Mucosa of rectum (tissue), 2 donors: ENCODE data around the gene MVB12B.

Experiments used
- H3K27ac ChIP-seq, 2 donors: one replicate each; pipeline ENCODE4 v1.7.0; 2013; ENCODE audit warnings: inconsistent platforms in 2 of 2, low read depth in 2 of 2, low read length in 2 of 2
- H3K27me3 ChIP-seq, 2 donors: one replicate each; pipeline ENCODE4 v1.7.0; 2013; ENCODE audit warnings: low read length in 2 of 2; ENCODE audit not compliant: control insufficient read depth in 2 of 2, insufficient read depth in 2 of 2
- H3K36me3 ChIP-seq, 2 donors: one replicate each; pipeline ENCODE4 v1.7.0; 2013; ENCODE audit warnings: low read length in 2 of 2; ENCODE audit not compliant: control insufficient read depth in 2 of 2, insufficient read depth in 2 of 2
- H3K4me1 ChIP-seq, 2 donors: one replicate each; pipeline ENCODE4 v1.7.0; 2013; ENCODE audit warnings: low read length in 2 of 2, mild to moderate bottlenecking in 1 of 2; ENCODE audit not compliant: control insufficient read depth in 2 of 2, insufficient read depth in 2 of 2
- H3K4me3 ChIP-seq, 2 donors: one replicate each; pipeline ENCODE4 v1.7.0; 2013; ENCODE audit warnings: low read length in 2 of 2
- H3K9ac ChIP-seq, 2 donors: one replicate each; pipeline ENCODE4 v1.7.0; 2013; ENCODE audit warnings: low read length in 2 of 2, low read depth in 1 of 2, mild to moderate bottlenecking in 1 of 2
- H3K9me3 ChIP-seq, 2 donors: one replicate each; pipeline ENCODE4 v1.7.0; 2013; ENCODE audit warnings: low read length in 2 of 2; ENCODE audit not compliant: control insufficient read depth in 2 of 2
- donor health status: healthy.
- donor health status: Normal muscosa, but diverticular disease.

The MVB12B gene

GRCh38 chr9:126508928-126509327, 182.3 kb downstream of the MVB12B start:
- peaks cover 10 to 12% of the 10 kb centered on the region in 2 donors for H3K27me3 ChIP-seq
- no peaks in the 10 kb centered on the region for H3K9me3 ChIP-seq
- H3K4me1 ChIP-seq = no peaks in the 10 kb centered on the region
- no peak overlapping the region for H3K27ac ChIP-seq
- H3K36me3 ChIP-seq = peaks cover 1 to 4% of the 10 kb centered on the region in 2 donors
- H3K4me3 ChIP-seq = no peak overlapping the region
- H3K9ac ChIP-seq = no peak overlapping the region

- Histone ChIP-seq H3K27me3 (peaks cover 12% of the 10 kb centered on the region in 2 donors), H3K27ac (no peak overlapping the region), H3K9me3 (no peaks in the 10 kb centered on the region), H3K9ac (no peak overlapping the region), H3K36me3 (no peaks in the 10 kb centered on the region), H3K4me1 (peaks cover 0 to 2% of the 10 kb centered on the region in 2 donors), H3K4me3 (no peak overlapping the region)
These were observed 183.1 kb downstream of the MVB12B start for GRCh38 chr9:126509718-126510117.

GRCh38 chr9:126510564-126510963, 183.9 kb downstream of the MVB12B start:
- no peaks in the 10 kb centered on the region for H3K9me3 ChIP-seq
- no peak overlapping the region for H3K4me3 ChIP-seq
- peaks cover 15 to 18% of the 10 kb centered on the region in 2 donors for H3K27me3 ChIP-seq
- H3K36me3 ChIP-seq = no peaks in the 10 kb centered on the region
- H3K9ac ChIP-seq = no peak overlapping the region
- peaks cover 0 to 2% of the 10 kb centered on the region in 2 donors for H3K4me1 ChIP-seq
- H3K27ac ChIP-seq = no peak overlapping the region

- H3K9ac ChIP-seq = no peak overlapping the region
- H3K4me3 ChIP-seq = no peak overlapping the region
These were observed 184.8 kb downstream of the MVB12B start for GRCh38 chr9:126511411-126511810.

GRCh38 chr9:126513159-126514036, 186.8 kb downstream of the MVB12B start:
- H3K27me3 ChIP-seq = peaks cover 26 to 44% of the 10 kb centered on the region in 2 donors
- no peaks in the 10 kb centered on the region for H3K9me3 ChIP-seq
- H3K9ac ChIP-seq = no peak overlapping the region
- H3K4me3 ChIP-seq = no peak overlapping the region
- no peak overlapping the region for H3K27ac ChIP-seq
- H3K4me1 ChIP-seq = peaks cover 2 to 5% of the 10 kb centered on the region in 2 donors
- no peaks in the 10 kb centered on the region for H3K36me3 ChIP-seq

More at GRCh38 chr9:126511411-126511810, 184.8 kb downstream of the MVB12B start:
- Histone ChIP-seq H3K36me3 (no peaks in the 10 kb centered on the region), H3K27me3 (peaks cover 19 to 25% of the 10 kb centered on the region in 2 donors), H3K27ac (no peak overlapping the region), H3K9me3 (no peaks in the 10 kb centered on the region), H3K4me1 (peaks cover 0 to 2% of the 10 kb centered on the region in 2 donors)

- no peak overlapping the region for H3K9ac ChIP-seq
- no peaks in the 10 kb centered on the region for H3K9me3 ChIP-seq
- H3K27me3 ChIP-seq = peaks cover 31 to 51% of the 10 kb centered on the region in 2 donors
- H3K36me3 ChIP-seq = no peaks in the 10 kb centered on the region
- H3K4me3 ChIP-seq = no peak overlapping the region
- H3K27ac ChIP-seq = no peak overlapping the region
- peaks cover 2 to 5% of the 10 kb centered on the region in 2 donors for H3K4me1 ChIP-seq
These were observed 187.6 kb downstream of the MVB12B start for GRCh38 chr9:126514037-126514821.

GRCh38 chr9:126515001-126515872, 188.6 kb downstream of the MVB12B start:
- Histone ChIP-seq H3K27me3 (peaks cover 32 to 54% of the 10 kb centered on the region in 2 donors), H3K27ac (no peak overlapping the region)

GRCh38 chr9:126515873-126516505, 189.4 kb downstream of the MVB12B start:
- Histone ChIP-seq H3K4me1 (peaks cover 2 to 5% of the 10 kb centered on the region in 2 donors), H3K36me3 (no peaks in the 10 kb centered on the region), H3K4me3 (no peak overlapping the region), H3K27me3 (peaks cover 29 to 52% of the 10 kb centered on the region in 2 donors), H3K9me3 (no peaks in the 10 kb centered on the region), H3K27ac (peak overlapping the region in 1 of 2 donors; percentile 43), H3K9ac (no peak overlapping the region)

More at GRCh38 chr9:126515001-126515872, 188.6 kb downstream of the MVB12B start:
- Histone ChIP-seq H3K4me3 (no peak overlapping the region), H3K4me1 (peaks cover 2 to 5% of the 10 kb centered on the region in 2 donors), H3K9ac (no peak overlapping the region), H3K36me3 (no peaks in the 10 kb centered on the region), H3K9me3 (no peaks in the 10 kb centered on the region)

- Histone ChIP-seq H3K9ac (no peak overlapping the region), H3K4me3 (peak overlapping the region; percentile 31 to 57), H3K27me3 (peaks cover 29 to 53% of the 10 kb centered on the region in 2 donors), H3K9me3 (no peaks in the 10 kb centered on the region), H3K27ac (peak overlapping the region; percentile 43 to 58), H3K4me1 (peaks cover 2 to 5% of the 10 kb centered on the region in 2 donors), H3K36me3 (no peaks in the 10 kb centered on the region)
These were observed 189.9 kb downstream of the MVB12B start for GRCh38 chr9:126516561-126516935.
